NCI-H1417 treated with DMSO at 0.1 percent for 48 hours (cell line): ENCODE measurements around the gene MEAF6.
"Not testable (repeated sequence)": the region's sequence is repeated elsewhere in the genome, so short reads cannot be mapped to it uniquely, and the experiment has no call there.

Source experiments
- DNase-seq: peaks from one replicate; lab custom pipeline; 2025; lab: John Stamatoyannopoulos, UW

Gene MEAF6

GRCh38 chr1:37532418-37533156 lies 18.0 kb upstream of the MEAF6 start:
- not testable (repeated sequence) for DNase-seq

GRCh38 chr1:37529888-37530287 lies 15.3 kb upstream of the MEAF6 start:
- not testable (repeated sequence) for DNase-seq

- DNase-seq, result no peak
These were observed 5.0 kb upstream of the MEAF6 start for GRCh38 chr1:37519613-37520012.

- DNase-seq, result not testable (repeated sequence)
These were observed 4.4 kb upstream of the MEAF6 start for GRCh38 chr1:37518929-37519328.

- DNase-seq, result not testable (repeated sequence)
These were observed 3.7 kb upstream of the MEAF6 start for GRCh38 chr1:37518241-37518640.

- DNase-seq, result no peak
These were observed 3.0 kb upstream of the MEAF6 start for GRCh38 chr1:37517569-37517968.

GRCh38 chr1:37515185-37516034 lies 844 bp upstream of the MEAF6 start:
- DNase-seq, result no peak

GRCh38 chr1:37513795-37514349 lies 694 bp downstream of the MEAF6 start:
- DNase-seq, result no peak

GRCh38 chr1:37509181-37509580 lies 5.4 kb downstream of the MEAF6 start:
- DNase-seq, result no peak

GRCh38 chr1:37506740-37507139 lies 7.8 kb downstream of the MEAF6 start:
- no peak for DNase-seq

GRCh38 chr1:37502791-37503190 lies 11.8 kb downstream of the MEAF6 start:
- not testable (repeated sequence) for DNase-seq

GRCh38 chr1:37502104-37502503 lies 12.5 kb downstream of the MEAF6 start:
- DNase-seq, result no peak

- no peak for DNase-seq
These were observed 12.9 kb downstream of the MEAF6 start for GRCh38 chr1:37501661-37502060.

- no peak for DNase-seq
These were observed 15.5 kb downstream of the MEAF6 start for GRCh38 chr1:37498872-37499617.

- peak; percentile 40 for DNase-seq
These were observed 16.7 kb downstream of the MEAF6 start for GRCh38 chr1:37497832-37498231.

GRCh38 chr1:37495875-37496274 lies 18.7 kb downstream of the MEAF6 start:
- no peak for DNase-seq

- DNase-seq, result no peak
These were observed 21.0 kb downstream of the MEAF6 start for GRCh38 chr1:37493336-37494098.

- DNase-seq, result no peak
These were observed 27.0 kb downstream of the MEAF6 start for GRCh38 chr1:37487619-37487984.

GRCh38 chr1:37486680-37487618 lies 27.6 kb downstream of the MEAF6 start:
- no peak for DNase-seq
